Activated gamma-delta T cell (primary cell): ENCODE measurements around the gene MANBA.
"Not testable (repeated sequence)": the region's sequence is repeated elsewhere in the genome, so short reads cannot be mapped to it uniquely, and the experiment has no call there.

Source experiments
- DNase-seq: peaks from one replicate; lab custom pipeline; 2025; lab: John Stamatoyannopoulos, UW

MANBA gene

GRCh38 chr4:102722740-102723139, 38.0 kb downstream of the MANBA start:
- DNase-seq: no peak

GRCh38 chr4:102718833-102719575, 41.8 kb downstream of the MANBA start:
- not testable (repeated sequence) for DNase-seq

- no peak for DNase-seq
Measured at GRCh38 chr4:102717448-102718092, 43.2 kb downstream of the MANBA start.

- DNase-seq: no peak
Measured at GRCh38 chr4:102715057-102715456, 45.7 kb downstream of the MANBA start.

GRCh38 chr4:102713774-102714173, 47.0 kb downstream of the MANBA start:
- DNase-seq: not testable (repeated sequence)

- DNase-seq: no peak
Measured at GRCh38 chr4:102713096-102713495, 47.7 kb downstream of the MANBA start.

- no peak for DNase-seq
Measured at GRCh38 chr4:102710986-102711385, 49.8 kb downstream of the MANBA start.

GRCh38 chr4:102709060-102709459, 51.7 kb downstream of the MANBA start:
- not testable (repeated sequence) for DNase-seq

- no peak for DNase-seq
Measured at GRCh38 chr4:102707150-102707549, 53.6 kb downstream of the MANBA start.

GRCh38 chr4:102705391-102705935, 55.3 kb downstream of the MANBA start:
- no peak for DNase-seq

GRCh38 chr4:102696758-102697157, 64.0 kb downstream of the MANBA start:
- DNase-seq: no peak

- no peak for DNase-seq
Measured at GRCh38 chr4:102694791-102695190, 66.0 kb downstream of the MANBA start.

GRCh38 chr4:102693861-102694260, 66.9 kb downstream of the MANBA start:
- DNase-seq: no peak

GRCh38 chr4:102693262-102693850, 67.4 kb downstream of the MANBA start:
- no peak for DNase-seq

GRCh38 chr4:102692474-102692873, 68.3 kb downstream of the MANBA start:
- no peak for DNase-seq

- DNase-seq: no peak
Measured at GRCh38 chr4:102687982-102688433, 72.8 kb downstream of the MANBA start.

GRCh38 chr4:102687373-102687981, 73.3 kb downstream of the MANBA start:
- no peak for DNase-seq

- DNase-seq: no peak
Measured at GRCh38 chr4:102685768-102686167, 75.0 kb downstream of the MANBA start.

GRCh38 chr4:102684610-102685052, 76.1 kb downstream of the MANBA start:
- no peak for DNase-seq

GRCh38 chr4:102683881-102684609, 76.7 kb downstream of the MANBA start:
- DNase-seq: no peak

GRCh38 chr4:102678695-102679335, 82.0 kb downstream of the MANBA start:
- no peak for DNase-seq
